Metanephros (tissue), 2 donors: ENCODE measurements around the gene KIF5B. TPM values are rescaled to one million over a fixed set of nuclear protein-coding genes. Genes with fewer than 3 reads are reported as not detected.

Experiments
- small RNA-seq: library from RNA; depleted of rRNA; stranded (forward); fragments of <200 nt; gene quantifications from one replicate; pipeline ENCODE3, GENCODE V24; 2014; ENCODE audit warnings: low replicate concordance
- total RNA-seq: library from RNA; depleted of rRNA; stranded (reverse); fragments of >200 nt; gene quantifications from one replicate; pipeline ENCODE4 v1.2.3, GENCODE V29; 2014

The KIF5B gene
- 59.0 TPM for total RNA-seq

DNA sequence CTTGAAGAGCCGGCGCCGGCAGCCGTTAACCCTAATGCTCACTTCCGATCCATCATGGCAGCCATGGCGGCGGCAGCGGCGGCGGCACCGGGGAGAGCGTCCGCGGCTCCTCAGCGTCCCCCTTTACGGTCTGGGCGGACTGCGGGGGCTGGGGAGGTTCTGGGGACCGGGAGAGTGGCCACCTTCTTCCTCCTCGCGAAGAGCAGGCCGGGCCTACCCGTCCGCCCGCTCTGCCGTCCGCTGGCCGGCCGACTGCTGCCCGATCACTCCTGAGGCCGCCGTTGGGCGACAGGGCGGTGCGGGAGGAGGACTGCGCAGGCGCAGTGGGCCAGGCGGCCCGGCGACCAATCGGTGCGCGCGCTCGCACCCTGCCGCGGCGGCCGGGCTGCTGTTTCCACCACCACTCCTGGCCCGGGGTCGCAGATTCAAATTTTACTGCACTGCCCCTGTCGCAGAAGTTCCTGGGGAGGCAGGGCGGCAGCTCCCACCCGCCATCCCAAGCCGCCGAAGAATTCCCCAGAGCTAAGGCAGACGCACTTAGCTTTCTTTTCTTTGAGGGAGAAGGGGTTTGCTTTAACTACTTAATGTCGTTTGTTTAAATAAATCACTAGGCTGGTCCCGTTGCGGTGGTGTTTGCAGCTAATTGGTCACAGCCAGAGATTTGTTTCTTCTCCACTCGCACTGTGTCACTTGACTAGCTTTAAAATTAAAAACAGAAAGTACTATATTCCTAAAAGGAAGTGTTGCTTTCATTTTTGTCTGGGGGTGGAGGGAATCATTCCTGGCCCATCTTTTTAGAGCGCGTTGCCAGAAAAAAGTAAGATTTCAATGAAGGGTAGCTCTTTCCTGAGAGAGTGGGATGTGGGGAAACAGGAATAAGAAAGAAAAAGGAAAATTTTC, at the start of gene KIF5B:
Gene KIF5B, minus strand, starts transcription at position 290 of the 900 bp plus-strand sequence. CDS start 452 bp downstream, outside the sequence.

Small RNAs within 50 kb of the gene (small RNA-seq; reads per million reads assigned to genes)
- gene RF00019 (not detected), gene RN7SL825P (not detected)

Other genes starting within 250 kb of the KIF5B start
- gene ARHGAP12, start 127.6 kb downstream of the KIF5B start, total RNA-seq = 46.0 TPM